Fibroblast of villous mesenchyme (primary cell): ENCODE measurements around the gene MCU. TPM values are rescaled to one million over a fixed set of nuclear protein-coding genes. Genes with fewer than 3 reads are reported as not detected.

ENCODE experiments used
- DNase-seq: peaks from one replicate; pipeline ENCODE4 v3.0.0-alpha.2; 2010; ENCODE audit warnings: low read depth
- H3K4me3 ChIP-seq: 2 replicates; pipeline ENCODE4 v1.5.1; 2011; ENCODE audit warnings: low read depth, mild to moderate bottlenecking, low read length
- CTCF ChIP-seq: IDR thresholded peaks from 2 replicates; pipeline ENCODE4 v1.5.1; 2012; ENCODE audit warnings: low read depth, mild to moderate bottlenecking, low read length; ENCODE audit not compliant: insufficient read depth
- total RNA-seq: library from RNA; depleted of rRNA; stranded (reverse); fragments of >200 nt; gene quantifications from 2 replicates; pipeline ENCODE4 v1.2.3, GENCODE V29; 2012

MCU gene
- total RNA-seq, 1 donor, result 41.9 TPM

GRCh38 chr10:72812415-72812752 lies 120.4 kb downstream of the MCU start:
- no peak for TF ChIP-seq CTCF
- H3K4me3 ChIP-seq, result no peak overlapping the region
- DNase-seq, result no peak

GRCh38 chr10:72812753-72813430 lies 120.9 kb downstream of the MCU start:
- DNase-seq, result peak; percentile 88
- no peak for TF ChIP-seq CTCF
- H3K4me3 ChIP-seq, result no peak overlapping the region

DNA sequence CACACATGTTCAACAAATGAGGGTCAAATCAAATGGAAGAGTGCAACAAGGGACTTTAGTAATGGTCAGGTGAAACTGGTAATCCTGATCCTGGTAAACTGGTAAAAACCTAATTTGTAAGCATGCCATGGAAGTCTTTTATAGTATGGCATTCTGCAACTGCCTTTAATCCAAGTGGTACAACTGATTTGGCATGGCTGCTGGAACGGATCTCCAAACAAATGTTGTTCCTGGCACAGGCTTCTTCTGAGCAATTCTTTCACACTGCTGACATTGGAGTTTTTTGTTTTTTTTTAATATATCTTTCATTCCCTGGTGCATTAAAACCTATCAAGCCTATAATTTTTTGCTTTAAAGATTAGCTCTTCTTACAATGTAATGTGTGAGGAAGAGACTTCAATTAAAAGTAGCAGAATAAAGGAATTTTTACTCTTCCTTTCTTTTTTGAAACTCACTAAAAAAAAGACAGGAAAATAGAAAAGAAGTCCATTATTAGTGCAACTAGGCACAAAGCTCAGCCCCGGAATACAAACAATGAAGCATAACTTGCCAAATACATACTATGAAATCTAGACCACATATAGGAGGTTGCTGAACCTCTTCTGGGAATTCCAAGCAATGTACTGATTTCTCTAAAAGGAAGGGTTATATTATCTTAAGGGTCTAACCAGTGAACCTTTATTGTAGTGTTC lies 122.3 kb downstream of the MCU start:
- H3K4me3 ChIP-seq, result no peak overlapping the region
- TF ChIP-seq CTCF, result no peak

GRCh38 chr10:72816565-72816964 lies 124.6 kb downstream of the MCU start:
- H3K4me3 ChIP-seq, result no peak overlapping the region
- DNase-seq, result no peak
- TF ChIP-seq CTCF, result no peak

More for the DNA sequence above, 122.3 kb downstream of the MCU start:
- no peak for DNase-seq

GRCh38 chr10:72818076-72818475 lies 126.1 kb downstream of the MCU start:
- no peak overlapping the region for H3K4me3 ChIP-seq
- TF ChIP-seq CTCF, result no peak
- no peak for DNase-seq

GRCh38 chr10:72819053-72819452 lies 127.1 kb downstream of the MCU start:
- no peak overlapping the region for H3K4me3 ChIP-seq
- TF ChIP-seq CTCF, result no peak
- DNase-seq, result no peak
